Breast epithelium (tissue), 3 donors: ENCODE results near the gene ZNF629.

Experiments used
- CTCF ChIP-seq, 3 donors: fragments of 450-650 bp; IDR thresholded peaks; one replicate each; pipeline ENCODE4 v1.5.1; 2016 to 2017; ENCODE audit warnings: antibody characterized with exemption in 3 of 3, mild to moderate bottlenecking in 3 of 3, moderate library complexity in 3 of 3
- POLR2A ChIP-seq: fragments of 450-650 bp; IDR thresholded peaks from one replicate; pipeline ENCODE4 v1.6.1; 2016; ENCODE audit warnings: antibody characterized with exemption, mild to moderate bottlenecking, moderate library complexity

DNA sequence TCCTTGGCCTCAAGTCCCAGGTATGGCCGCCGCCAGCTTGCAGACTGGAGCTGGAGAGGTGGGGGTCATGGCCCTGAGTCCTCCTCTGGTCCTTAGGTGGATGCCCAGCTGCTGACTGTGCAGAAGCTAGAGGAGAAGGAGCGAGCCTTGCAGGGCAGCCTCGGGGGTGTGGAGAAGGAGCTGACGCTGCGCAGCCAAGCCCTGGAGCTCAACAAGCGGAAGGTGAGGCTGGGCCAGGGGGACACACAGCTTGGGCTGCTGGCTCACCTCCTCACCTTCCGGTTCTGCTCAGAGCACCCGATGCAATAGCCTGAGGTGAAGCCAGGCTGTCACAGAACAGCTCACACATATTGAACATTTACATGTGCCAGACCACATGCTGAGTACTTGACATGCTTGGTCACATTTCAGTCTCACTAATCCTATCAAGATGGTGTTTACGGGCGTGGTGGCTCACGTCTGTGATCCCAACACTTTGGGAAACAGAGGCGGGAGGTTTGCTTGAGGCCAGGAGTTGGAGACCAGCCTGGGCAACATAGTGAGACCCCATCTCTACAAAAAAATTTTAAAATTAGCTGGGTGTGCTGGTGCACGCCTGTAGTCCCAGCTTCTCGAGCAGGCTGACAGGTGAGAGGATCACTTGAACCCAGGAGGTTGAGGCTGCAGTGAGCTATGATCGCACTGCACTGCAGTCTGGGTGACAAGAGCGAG is 17.5 kb downstream of the ZNF629 start:
- TF ChIP-seq CTCF (IDR thresholded peaks at IDR 0.05) (no peak), POLR2A (no peak)
